ENCODE measurements around the gene PLCB3.
"Not testable (repeated sequence)": the region's sequence is repeated elsewhere in the genome, so short reads cannot be mapped to it uniquely, and the experiment has no call there.

PLCB3 gene

GRCh38 chr11:64304032-64304315 lies 52.6 kb downstream of the PLCB3 start:
- peak overlapping the region; percentile 79 for H3K4me3 ChIP-seq (ENCODE audit: low read length)
- TF ChIP-seq, protein P1, sequence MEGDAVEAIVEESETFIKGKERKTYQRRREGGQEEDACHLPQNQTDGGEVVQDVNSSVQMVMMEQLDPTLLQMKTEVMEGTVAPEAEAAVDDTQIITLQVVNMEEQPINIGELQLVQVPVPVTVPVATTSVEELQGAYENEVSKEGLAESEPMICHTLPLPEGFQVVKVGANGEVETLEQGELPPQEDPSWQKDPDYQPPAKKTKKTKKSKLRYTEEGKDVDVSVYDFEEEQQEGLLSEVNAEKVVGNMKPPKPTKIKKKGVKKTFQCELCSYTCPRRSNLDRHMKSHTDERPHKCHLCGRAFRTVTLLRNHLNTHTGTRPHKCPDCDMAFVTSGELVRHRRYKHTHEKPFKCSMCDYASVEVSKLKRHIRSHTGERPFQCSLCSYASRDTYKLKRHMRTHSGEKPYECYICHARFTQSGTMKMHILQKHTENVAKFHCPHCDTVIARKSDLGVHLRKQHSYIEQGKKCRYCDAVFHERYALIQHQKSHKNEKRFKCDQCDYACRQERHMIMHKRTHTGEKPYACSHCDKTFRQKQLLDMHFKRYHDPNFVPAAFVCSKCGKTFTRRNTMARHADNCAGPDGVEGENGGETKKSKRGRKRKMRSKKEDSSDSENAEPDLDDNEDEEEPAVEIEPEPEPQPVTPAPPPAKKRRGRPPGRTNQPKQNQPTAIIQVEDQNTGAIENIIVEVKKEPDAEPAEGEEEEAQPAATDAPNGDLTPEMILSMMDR (conservative IDR thresholded peaks at IDR 0.05; ENCODE audit: low read length): no peak
- no peak for DNase-seq (ENCODE audit: low read depth)

DNA sequence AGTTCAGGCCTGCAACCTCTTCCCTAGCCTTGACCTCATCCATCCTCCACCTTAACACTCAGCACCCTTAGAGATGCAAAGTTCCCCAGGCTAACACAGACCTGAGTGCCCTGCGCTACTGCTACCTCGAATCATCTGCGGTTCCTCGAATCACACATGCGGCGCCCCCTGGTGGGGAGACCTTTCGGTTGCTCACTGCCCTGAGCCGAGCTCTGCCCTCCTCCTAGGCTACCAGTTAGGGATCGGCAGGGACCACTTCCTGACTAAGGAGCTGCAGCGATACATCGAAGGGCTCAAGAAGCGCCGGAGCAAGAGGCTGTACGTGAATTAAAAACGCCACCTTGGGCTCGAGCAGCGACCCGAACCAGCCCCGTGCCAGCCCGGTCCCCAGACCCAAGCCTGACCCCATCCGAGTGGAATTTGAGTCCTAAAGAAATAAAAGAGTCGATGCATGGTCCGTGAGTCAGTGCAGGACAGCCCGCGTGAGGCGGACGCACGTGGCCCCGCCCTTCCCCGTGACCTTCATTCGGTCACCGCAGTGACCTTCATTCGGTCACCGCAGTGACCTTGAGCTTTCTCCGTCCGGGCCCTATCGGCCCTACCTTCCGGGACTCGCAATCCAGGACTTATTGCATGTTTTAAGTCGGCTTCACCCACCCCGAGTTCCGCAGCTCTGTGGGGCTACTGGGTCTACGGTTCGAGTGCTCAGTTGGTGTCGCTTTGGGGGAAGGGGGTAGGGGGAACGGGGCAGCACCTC lies 53.2 kb downstream of the PLCB3 start:
- DNase-seq (ENCODE audit: low read depth): peak; percentile 87
- TF ChIP-seq, protein P1 (conservative IDR thresholded peaks at IDR 0.05; ENCODE audit: low read length): peak; percentile 84

GRCh38 chr11:64305075-64305690 lies 53.9 kb downstream of the PLCB3 start, which contains the start of gene ESRRA:
Gene ESRRA, plus strand, starts transcription at chr11:64305524. Its CDS starts 1,656 bp downstream, at chr11:64307180.
- peak; percentile 94 for DNase-seq (ENCODE audit: low read depth)
- peak within 1 kb of the TSS; percentile 79 for H3K4me3 ChIP-seq (ENCODE audit: low read length)
- TF ChIP-seq, protein P1 (conservative IDR thresholded peaks at IDR 0.05; ENCODE audit: low read length): no peak

More for the DNA sequence above, 53.2 kb downstream of the PLCB3 start:
- peak overlapping the region; percentile 79 for H3K4me3 ChIP-seq (ENCODE audit: low read length)

GRCh38 chr11:64305691-64306562 lies 54.6 kb downstream of the PLCB3 start:
- peak overlapping the region; percentile 75 for H3K4me3 ChIP-seq (ENCODE audit: low read length)
- TF ChIP-seq, protein P1 (conservative IDR thresholded peaks at IDR 0.05; ENCODE audit: low read length): no peak; the same call in 1 of the 2 replicates
- DNase-seq (ENCODE audit: low read depth): peak; percentile 21

- no peak for DNase-seq (ENCODE audit: low read depth)
- TF ChIP-seq, protein P1 (conservative IDR thresholded peaks at IDR 0.05; ENCODE audit: low read length): no peak
- H3K4me3 ChIP-seq (ENCODE audit: low read length): peak overlapping the region; percentile 75
These were observed 55.2 kb downstream of the PLCB3 start for GRCh38 chr11:64306563-64306875.

DNA sequence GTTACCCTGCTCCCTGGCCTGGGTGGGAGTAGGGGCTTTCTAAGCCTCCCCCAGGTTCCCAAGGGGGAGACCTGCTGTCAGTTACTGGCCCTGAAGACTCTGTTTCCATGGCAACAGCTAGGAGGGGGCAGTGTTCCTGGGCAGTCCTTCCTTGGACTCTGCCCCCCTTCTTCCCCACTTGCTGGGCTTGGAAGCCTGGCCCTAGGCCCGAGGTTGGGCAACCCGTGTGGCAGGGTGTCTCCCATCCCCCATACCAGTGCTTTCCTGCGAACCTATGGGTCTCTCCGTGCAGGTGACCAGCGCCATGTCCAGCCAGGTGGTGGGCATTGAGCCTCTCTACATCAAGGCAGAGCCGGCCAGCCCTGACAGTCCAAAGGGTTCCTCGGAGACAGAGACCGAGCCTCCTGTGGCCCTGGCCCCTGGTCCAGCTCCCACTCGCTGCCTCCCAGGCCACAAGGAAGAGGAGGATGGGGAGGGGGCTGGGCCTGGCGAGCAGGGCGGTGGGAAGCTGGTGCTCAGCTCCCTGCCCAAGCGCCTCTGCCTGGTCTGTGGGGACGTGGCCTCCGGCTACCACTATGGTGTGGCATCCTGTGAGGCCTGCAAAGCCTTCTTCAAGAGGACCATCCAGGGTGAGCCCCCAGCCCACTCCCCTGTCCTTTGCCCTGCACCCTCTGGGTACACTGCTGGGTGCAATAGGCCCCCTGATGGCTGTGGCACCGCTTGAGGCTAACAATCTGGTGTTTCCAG lies 55.7 kb downstream of the PLCB3 start:
- DNase-seq (ENCODE audit: low read depth): peak; percentile 12
- TF ChIP-seq, protein P1 (conservative IDR thresholded peaks at IDR 0.05; ENCODE audit: low read length): no peak
- peak overlapping the region; percentile 75 for H3K4me3 ChIP-seq (ENCODE audit: low read length)

- not testable (repeated sequence) for H3K4me3 ChIP-seq (ENCODE audit: low read length); DNase-seq (ENCODE audit: low read depth)
These were observed 56.5 kb downstream of the PLCB3 start for GRCh38 chr11:64307795-64308194.
